ENCODE measurements around the gene UNC5C.

DNA sequence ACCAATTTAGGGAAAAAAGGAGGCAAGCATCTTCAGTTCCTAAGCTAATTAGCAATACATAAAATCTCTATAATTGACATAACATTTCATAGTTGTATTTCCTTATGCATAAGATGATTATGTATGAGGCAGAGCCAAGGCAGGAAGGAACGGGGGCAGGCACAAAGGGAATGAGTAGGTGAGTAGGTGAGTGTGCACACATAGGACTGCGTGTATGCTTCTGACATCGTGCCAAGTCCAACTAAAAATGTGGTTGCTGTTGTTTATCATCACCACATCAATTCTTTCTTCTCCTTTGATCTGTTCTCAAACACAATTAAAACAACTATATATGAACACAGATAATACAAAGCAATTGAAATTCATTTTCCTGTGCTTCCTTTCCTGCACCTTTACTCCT is 131.2 kb downstream of the UNC5C start:
- no peak for TF ChIP-seq CTCF (optimal IDR thresholded peaks at IDR 0.05 in 1 of 3, IDR thresholded peaks at IDR 0.05 in 1 of 3, conservative IDR thresholded peaks at IDR 0.05 in 1 of 3; ENCODE audit: extremely low read depth in 1 of 3, insufficient read depth in 2 of 3, low read length in 3 of 3)
- no peak for TF ChIP-seq EZH2 (IDR thresholded peaks at IDR 0.05; ENCODE audit: low read length)

Data from keratinocyte (primary cell).